Lung (tissue), 12 donors: ENCODE data around the gene TUBGCP5. TPM values are rescaled to one million over a fixed set of nuclear protein-coding genes. Genes with fewer than 3 reads are reported as not detected.

Source experiments
- ATAC-seq: fragments of 200-7000 bp; cut with Tn5 transposase; one replicate; pipeline ENCODE4 v1.9.1; 2020; ENCODE audit warnings: moderate number of reproducible peaks; ENCODE audit not compliant: insufficient read depth, low FRiP score
- DNase-seq, 3 donors: peaks; one replicate each; pipeline ENCODE4 v3.0.0-alpha.2; 2013 to 2017
- H3K27ac ChIP-seq, 2 donors: one replicate each; pipeline ENCODE4 v1.5.1; 2013; ENCODE audit warnings: mild to moderate bottlenecking in 2 of 2, moderate library complexity in 2 of 2, control low read depth in 1 of 2, inconsistent platforms in 1 of 2, low read depth in 1 of 2, low read length in 1 of 2
- H3K27me3 ChIP-seq, 3 donors: one replicate each; pipeline ENCODE4 v1.5.1; 2013; ENCODE audit warnings: low read length in 2 of 3; ENCODE audit not compliant: control insufficient read depth in 3 of 3, insufficient read depth in 3 of 3
- H3K36me3 ChIP-seq, 4 donors: one replicate each; pipeline ENCODE4 v1.5.1; 2013; ENCODE audit warnings: low read length in 4 of 4, mild to moderate bottlenecking in 1 of 4, moderate library complexity in 1 of 4; ENCODE audit not compliant: control insufficient read depth in 4 of 4, insufficient read depth in 4 of 4
- H3K4me1 ChIP-seq, 5 donors: one replicate each; pipeline ENCODE4 v1.5.1; 2013; ENCODE audit warnings: low read length in 5 of 5, mild to moderate bottlenecking in 2 of 5, moderate library complexity in 1 of 5; ENCODE audit not compliant: control insufficient read depth in 5 of 5, insufficient read depth in 5 of 5
- H3K4me3 ChIP-seq: one replicate; pipeline ENCODE4 v1.5.1; 2013; ENCODE audit warnings: mild to moderate bottlenecking, control low read depth, moderate library complexity
- H3K9ac ChIP-seq, 2 donors: one replicate each; pipeline ENCODE4 v1.5.1; 2013; ENCODE audit warnings: low read length in 2 of 2, control low read depth in 1 of 2; ENCODE audit not compliant: insufficient read depth in 1 of 2
- H3K9me3 ChIP-seq, 4 donors: one replicate each; pipeline ENCODE4 v1.5.1; 2013; ENCODE audit warnings: low read length in 3 of 4, mild to moderate bottlenecking in 1 of 4, moderate library complexity in 1 of 4; ENCODE audit not compliant: control insufficient read depth in 4 of 4, insufficient read depth in 3 of 4
- CTCF ChIP-seq: IDR thresholded peaks from 2 replicates; pipeline ENCODE4 v1.5.1; 2012; ENCODE audit warnings: mild to moderate bottlenecking; ENCODE audit errors: control extremely low read depth, extremely low read depth
- WGBS, 2 donors: extraction: QIAGEN DNeasy Blood & Tissue Kit; methylation state at CpG; one replicate each; pipeline ENCODE4 v1.1.7; 2013; 5-methylcytosine and 5-hydroxymethylcytosine counted together
- polyA plus RNA-seq, 2 donors: library from polyadenylated mRNA; stranded (reverse); fragments of 200-250 nt; gene quantifications; one replicate each; pipeline ENCODE4 v1.2.1, GENCODE V29; 2013
- total RNA-seq, 2 donors: library from RNA; depleted of rRNA in 1 of 2; stranded (reverse); fragments of >200 nt in 1 of 2; gene quantifications; one replicate each; pipeline ENCODE4 v1.2.1, GENCODE V29; 2014 to 2021
- donor health status: control.
- donor health status: control.
- donor health status: Bipolar disorder and iron deficiency.
- donor health status: healthy.
- donor health status: DM: yes; HTN: yes; CAD: no.

Gene TUBGCP5
- total and polyA plus RNA-seq, 4 donors, result 6.2 to 34.7 (median 11.8) TPM

GRCh38 chr15:23072633-23073032, 33.3 kb upstream of the TUBGCP5 start:
- no peaks in the 10 kb centered on the region for H3K27me3 ChIP-seq
- WGBS, 2 donors, result 97 to 100% methylated on average over 1 of the region's 1 CpG
- TF ChIP-seq CTCF, result no peak
- no peaks in the 10 kb centered on the region for H3K36me3 ChIP-seq
- H3K9me3 ChIP-seq, result no peaks in the 10 kb centered on the region
- no peak overlapping the region for H3K9ac ChIP-seq
- no peak for ATAC-seq
- H3K27ac ChIP-seq, result no peak overlapping the region
- no peaks in the 10 kb centered on the region for H3K4me1 ChIP-seq
- H3K4me3 ChIP-seq, result no peak overlapping the region
- no peak for DNase-seq

- no peaks in the 10 kb centered on the region for H3K4me1 ChIP-seq
- no peak for DNase-seq
- H3K9ac ChIP-seq, result no peak overlapping the region
- no peak overlapping the region for H3K27ac ChIP-seq
- H3K36me3 ChIP-seq, result no peaks in the 10 kb centered on the region
- TF ChIP-seq CTCF, result no peak
- H3K9me3 ChIP-seq, result no peaks in the 10 kb centered on the region
- H3K27me3 ChIP-seq, result no peaks in the 10 kb centered on the region
- H3K4me3 ChIP-seq, result no peak overlapping the region
- 92% methylated on average over 20 of the region's 20 CpGs for WGBS, 2 donors
- no peak for ATAC-seq
Observed at GRCh38 chr15:23069496-23070166, 30.3 kb upstream of the TUBGCP5 start.

- no peaks in the 10 kb centered on the region for H3K27me3 ChIP-seq
- no peak for DNase-seq
- WGBS, 2 donors, result 96 to 97% methylated on average over 15 of the region's 15 CpGs
- no peaks in the 10 kb centered on the region for H3K36me3 ChIP-seq
- no peak overlapping the region for H3K4me3 ChIP-seq
- no peak overlapping the region for H3K9ac ChIP-seq
- no peak for TF ChIP-seq CTCF
- H3K4me1 ChIP-seq, result no peaks in the 10 kb centered on the region
- no peak for ATAC-seq
- no peak overlapping the region for H3K27ac ChIP-seq
- H3K9me3 ChIP-seq, result peaks cover 0 to 10% (median 0%) of the 10 kb centered on the region in 4 donors
Observed at GRCh38 chr15:23067416-23067815, 28.0 kb upstream of the TUBGCP5 start.

- DNase-seq (no peak), ATAC-seq (no peak)
- H3K27me3 ChIP-seq, result no peaks in the 10 kb centered on the region
- 96 to 97% methylated on average over 23 of the region's 23 CpGs for WGBS, 2 donors
- no peak overlapping the region for H3K9ac ChIP-seq
- no peaks in the 10 kb centered on the region for H3K36me3 ChIP-seq
- no peak for TF ChIP-seq CTCF
- H3K4me3 ChIP-seq, result no peak overlapping the region
- H3K4me1 ChIP-seq, result no peaks in the 10 kb centered on the region
- peaks cover 0 to 10% (median 0%) of the 10 kb centered on the region in 4 donors for H3K9me3 ChIP-seq
- no peak overlapping the region for H3K27ac ChIP-seq
Observed at GRCh38 chr15:23065836-23066235, 26.5 kb upstream of the TUBGCP5 start.
